IMR-90 (cell line): ENCODE data around the gene FOXL1. TPM values are rescaled to one million over a fixed set of nuclear protein-coding genes. Genes with fewer than 3 reads are reported as not detected.

Experiments
- ATAC-seq: fragments of 200-7000 bp; cut with Tn5 transposase; 2 replicates; pipeline ENCODE4 v1.9.1; 2020; ENCODE audit warnings: low read depth, mild to moderate bottlenecking, moderate library complexity
- BruUV-seq: library from RNA; stranded (reverse); fragments of 400-500 nt; replicated peaks from 2 replicates; lab custom pipeline; 2021; lab: Mats Ljungman, UMichigan
- CTCF ChIA-PET: fragments of 300-600 bp; formaldehyde crosslinking; extraction: SDS; loops from one replicate; lab custom pipeline; 2021; ENCODE audit warnings: antibody characterized with exemption; lab: Yijun Ruan, JAX
- POLR2A ChIA-PET: fragments of 300-600 bp; sonication (Branson Sonifier 250); formaldehyde crosslinking; loops from one replicate; lab custom pipeline; 2022; ENCODE audit warnings: antibody characterized with exemption; ENCODE audit not compliant: unreplicated experiment; lab: Charles Lee
- DNase-seq: peaks from one replicate; pipeline ENCODE4 v3.0.0; 2013
- H2AFZ ChIP-seq: replicated peaks from 2 replicates; pipeline ENCODE3; 2013; ENCODE audit warnings: low read length, mild to moderate bottlenecking; ENCODE audit not compliant: poor library complexity
- H2AK5ac ChIP-seq: 2 replicates; pipeline ENCODE4 v1.6.1; 2013; ENCODE audit warnings: low read depth, low read length, inconsistent platforms
- H2AK9ac ChIP-seq: replicated peaks from 2 replicates; pipeline ENCODE3; 2013; ENCODE audit warnings: mild to moderate bottlenecking, low read depth, low read length, moderate library complexity; ENCODE audit not compliant: poor library complexity
- H2BK120ac ChIP-seq: 2 replicates; pipeline ENCODE4 v1.6.1; 2013; ENCODE audit warnings: low read depth, low read length, inconsistent platforms
- H2BK15ac ChIP-seq: 3 replicates; pipeline ENCODE4 v1.6.1; 2013; ENCODE audit warnings: low read depth, low read length, inconsistent platforms
- H2BK20ac ChIP-seq: 2 replicates; pipeline ENCODE4 v1.6.1; 2013; ENCODE audit warnings: low read depth, mild to moderate bottlenecking, inconsistent platforms, low read length, moderate library complexity
- H2BK5ac ChIP-seq: 2 replicates; pipeline ENCODE4 v1.6.1; 2013; ENCODE audit warnings: mild to moderate bottlenecking, low read depth, low read length, inconsistent platforms; ENCODE audit not compliant: poor library complexity, severe bottlenecking
- H3K14ac ChIP-seq: replicated peaks from 2 replicates; pipeline ENCODE4 v1.6.1; 2013; ENCODE audit warnings: low read depth, low read length, inconsistent platforms
- H3K18ac ChIP-seq: 2 replicates; pipeline ENCODE4 v1.6.1; 2013; ENCODE audit warnings: low read depth, low read length, control low read depth
- H3K23ac ChIP-seq: 2 replicates; pipeline ENCODE4 v1.6.1; 2013; ENCODE audit warnings: low read depth, low read length, inconsistent platforms
- H3K27ac ChIP-seq: 2 replicates; pipeline ENCODE4 v1.5.1; 2013; ENCODE audit warnings: mild to moderate bottlenecking, control low read depth, low read length; ENCODE audit not compliant: insufficient read depth
- H3K27me3 ChIP-seq: 2 replicates; pipeline ENCODE4 v1.6.1; 2013; ENCODE audit warnings: low read length; ENCODE audit not compliant: control insufficient read depth, insufficient read depth
- H3K36me3 ChIP-seq: 2 replicates; pipeline ENCODE4 v1.6.1; 2013; ENCODE audit warnings: low read length, mixed read lengths; ENCODE audit not compliant: control insufficient read depth, insufficient read depth
- H3K4ac ChIP-seq: 2 replicates; pipeline ENCODE4 v1.6.1; 2013; ENCODE audit warnings: low read depth, low read length, inconsistent platforms
- H3K4me1 ChIP-seq: 2 replicates; pipeline ENCODE4 v1.6.1; 2013; ENCODE audit warnings: low read length, mixed read lengths; ENCODE audit not compliant: control insufficient read depth, insufficient read depth
- H3K4me2 ChIP-seq: 2 replicates; pipeline ENCODE4 v1.6.1; 2013; ENCODE audit warnings: low read depth, mild to moderate bottlenecking, control low read depth, low read length, moderate library complexity
- H3K4me3 ChIP-seq: 2 replicates; pipeline ENCODE4 v1.5.1; 2013; ENCODE audit warnings: low read depth, mild to moderate bottlenecking, control low read depth, low read length, moderate library complexity; ENCODE audit not compliant: insufficient read depth
- H3K56ac ChIP-seq: 2 replicates; pipeline ENCODE4 v1.6.1; 2013; ENCODE audit warnings: low read length, inconsistent platforms; ENCODE audit not compliant: insufficient read depth; ENCODE audit errors: extremely low read depth
- H3K79me1 ChIP-seq, 2 experiments: 2 replicates each; pipeline ENCODE4 v1.6.1; 2013; ENCODE audit warnings: low read length in 2 of 2, inconsistent platforms in 1 of 2, low read depth in 1 of 2
- H3K9ac ChIP-seq: 2 replicates; pipeline ENCODE4 v1.6.1; 2013; ENCODE audit warnings: low read depth, low read length, control low read depth
- H3K9me1 ChIP-seq: 2 replicates; pipeline ENCODE4 v1.6.1; 2013; ENCODE audit warnings: low read length, inconsistent platforms; ENCODE audit not compliant: insufficient read depth
- H3K9me3 ChIP-seq: 2 replicates; pipeline ENCODE4 v1.6.1; 2013; ENCODE audit warnings: low read length; ENCODE audit not compliant: control insufficient read depth, insufficient read depth
- H4K20me1 ChIP-seq: 2 replicates; pipeline ENCODE4 v1.6.1; 2013; ENCODE audit warnings: low read length, inconsistent platforms; ENCODE audit not compliant: insufficient read depth
- H4K5ac ChIP-seq: 2 replicates; pipeline ENCODE4 v1.6.1; 2013; ENCODE audit warnings: mild to moderate bottlenecking, low read depth, low read length, control low read depth
- H4K8ac ChIP-seq, 2 experiments: 2 replicates each; pipeline ENCODE4 v1.6.1; 2013; ENCODE audit warnings: low read depth in 2 of 2, low read length in 2 of 2, control low read depth in 1 of 2, inconsistent platforms in 1 of 2
- H4K91ac ChIP-seq: 2 replicates; pipeline ENCODE4 v1.6.1; 2013; ENCODE audit warnings: low read depth, low read length, inconsistent platforms; ENCODE audit not compliant: insufficient read depth
- NFE2L2 ChIP-seq: fragments of 150-350 bp; IDR thresholded peaks from 2 replicates; pipeline ENCODE4 v1.6.1; 2016; ENCODE audit warnings: low read depth, mild to moderate bottlenecking, low read length
- RFX5 ChIP-seq: IDR thresholded peaks from 2 replicates; pipeline ENCODE4 v1.8.0; 2012; ENCODE audit warnings: low read depth, mild to moderate bottlenecking, low read length, moderate library complexity
- USF2 ChIP-seq: fragments of 150-350 bp; IDR thresholded peaks from 2 replicates; pipeline ENCODE4 v1.6.1; 2017; ENCODE audit warnings: mild to moderate bottlenecking, antibody characterized with exemption, low read length, low read depth
- WGBS, 2 experiments: methylation state at CpG; one replicate each; pipeline versions ENCODE4 v1.1.5 to v1.1.7; 2013; ENCODE audit warnings: missing lambda C conversion rate in 2 of 2; ENCODE audit not compliant: insufficient read length in 1 of 2; ENCODE audit errors: extremely low coverage in 2 of 2; 5-methylcytosine and 5-hydroxymethylcytosine counted together
- dilution Hi-C: fragments of 300-500 bp; cut with HindIII; formaldehyde crosslinking; loops from one replicate; pipeline ENCODE4 v1.14.3; 2018; ENCODE audit warnings: low sequenced_read_pairs; ENCODE audit not compliant: unreplicated experiment
- in situ Hi-C: fragments of 300-500 bp; cut with MboI; formaldehyde crosslinking; loops from 3 replicates; pipeline ENCODE4 v1.14.3; 2019; ENCODE audit warnings: low sequenced_read_pairs, inconsistent platforms, mixed read lengths
- intact Hi-C: fragments of 100-400 bp; cut with micrococcal nuclease; formaldehyde crosslinking; loops from 2 replicates; pipeline ENCODE4 v1.10.0; 2022
- polyA plus RNA-seq, 3 experiments: library from polyadenylated mRNA; depleted of rRNA; stranded (reverse); fragments of >200 nt; gene quantifications; 2 replicates each; pipeline ENCODE4 v1.2.3, GENCODE V29; 2012; ENCODE audit warnings: low replicate concordance in 1 of 3
- total RNA-seq: library from RNA; depleted of rRNA; stranded (reverse); fragments of >200 nt; gene quantifications from 2 replicates; pipeline ENCODE4 v1.2.3, GENCODE V29; 2012

FOXL1 gene
- total and polyA plus RNA-seq, 2 of the 4 experiments (the other 2 are of a cell fraction), result 15.2 to 25.8 TPM

- Histone ChIP-seq H3K79me1 (peaks cover 0 to 8% of the 10 kb centered on the region in 2 experiments; a peak in 1 of 4 replicates), H3K18ac (no peak overlapping the region), H3K36me3 (peaks cover 61% of the 10 kb centered on the region), H3K9me1 (no peaks in the 10 kb centered on the region), H3K4me1 (no peaks in the 10 kb centered on the region), H2AK5ac (no peak overlapping the region), H3K23ac (no peak overlapping the region), H4K20me1 (no peaks in the 10 kb centered on the region), H3K27me3 (no peaks in the 10 kb centered on the region), H2AK9ac (no peak overlapping the region), H3K14ac (no peak overlapping the region), H3K9ac (no peak overlapping the region), H3K4me2 (no peak overlapping the region), H3K4me3 (no peak overlapping the region), H2AFZ (no peak overlapping the region), H4K5ac (no peak overlapping the region), H2BK15ac (no peak overlapping the region), H2BK5ac (no peak overlapping the region), H3K9me3 (no peaks in the 10 kb centered on the region), H2BK20ac (no peak overlapping the region), H4K91ac (no peak overlapping the region), H3K4ac (no peak overlapping the region), H2BK120ac (no peak overlapping the region), H3K56ac (no peak overlapping the region), H4K8ac (no peak overlapping the region), H3K27ac (no peak overlapping the region)
- TF ChIP-seq USF2 (no peak), RFX5 (no peak), NFE2L2 (no peak)
- no peak for DNase-seq
- ChIA-PET POLR2A (no interaction called here), CTCF (no interaction called here)
- no TSS peak for BruUV-seq
- intact Hi-C loops, result no loop called here
- no peak for ATAC-seq
- WGBS, 2 experiments, result 97% methylated on average over 6 of the region's 21 CpGs; no CpG with 5 or more reads in 1 of the 2 experiments
- in situ Hi-C loops, result no loop called here
- dilution Hi-C loops, result no loop called here
Observed at GRCh38 chr16:86542756-86543750, 35.3 kb upstream of the FOXL1 start.
